NOMO-1 treated with DMSO at 0.1 percent for 48 hours (cell line): Measurements from ENCODE around the gene DYTN.
"Not testable (repeated sequence)": the region's sequence is repeated elsewhere in the genome, so short reads cannot be mapped to it uniquely, and the experiment has no call there.

Source experiments
- DNase-seq: peaks from one replicate; lab custom pipeline; 2025; ENCODE audit not compliant: unreplicated experiment; lab: John Stamatoyannopoulos, UW

Gene DYTN, protein sequence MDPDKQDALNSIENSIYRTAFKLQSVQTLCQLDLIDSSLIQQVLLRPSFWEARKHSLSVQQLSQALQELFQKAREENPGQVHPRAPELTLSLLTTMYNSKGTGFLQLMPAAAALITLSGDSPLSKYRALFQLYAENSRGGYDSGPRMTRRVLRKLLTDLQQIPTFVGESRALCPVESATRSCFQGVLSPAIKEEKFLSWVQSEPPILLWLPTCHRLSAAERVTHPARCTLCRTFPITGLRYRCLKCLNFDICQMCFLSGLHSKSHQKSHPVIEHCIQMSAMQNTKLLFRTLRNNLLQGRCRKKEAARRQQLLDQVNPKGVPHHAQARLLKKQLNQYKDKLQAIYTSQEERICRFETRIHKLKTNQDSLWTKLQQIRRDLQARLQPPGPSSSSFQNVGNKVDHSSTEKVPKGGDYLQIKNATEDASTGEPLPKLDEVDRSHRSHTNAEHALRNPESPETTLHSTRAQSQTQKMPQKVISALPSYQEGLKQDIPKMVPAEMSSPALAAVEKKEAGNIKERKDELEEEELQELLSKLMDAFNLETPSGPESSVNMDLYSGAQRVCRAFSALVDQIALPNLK

DNA sequence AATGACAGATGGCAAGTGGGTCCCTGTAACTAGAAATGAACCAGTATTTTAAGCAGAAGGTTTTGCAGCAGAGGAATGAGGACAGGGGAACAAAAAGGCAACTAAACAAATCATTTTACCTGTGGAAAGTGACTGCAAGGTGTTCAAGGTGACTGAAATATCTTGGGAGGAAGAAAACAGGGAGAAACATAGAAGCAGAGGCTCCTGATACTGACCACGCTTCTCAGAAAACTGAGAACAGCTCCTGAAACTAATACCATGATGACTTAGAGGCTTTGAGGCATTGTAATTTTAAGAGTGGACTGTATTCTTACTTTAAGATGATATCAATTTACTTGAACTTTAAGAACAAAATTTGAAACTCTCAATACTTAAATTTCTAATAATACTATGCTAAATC lies at the start of gene DYTN:
TSS of gene DYTN (minus strand) at position 101 of the 400 bp plus-strand sequence. CDS start 117 bp downstream, outside the sequence.
- DNase-seq, result no peak

DNA sequence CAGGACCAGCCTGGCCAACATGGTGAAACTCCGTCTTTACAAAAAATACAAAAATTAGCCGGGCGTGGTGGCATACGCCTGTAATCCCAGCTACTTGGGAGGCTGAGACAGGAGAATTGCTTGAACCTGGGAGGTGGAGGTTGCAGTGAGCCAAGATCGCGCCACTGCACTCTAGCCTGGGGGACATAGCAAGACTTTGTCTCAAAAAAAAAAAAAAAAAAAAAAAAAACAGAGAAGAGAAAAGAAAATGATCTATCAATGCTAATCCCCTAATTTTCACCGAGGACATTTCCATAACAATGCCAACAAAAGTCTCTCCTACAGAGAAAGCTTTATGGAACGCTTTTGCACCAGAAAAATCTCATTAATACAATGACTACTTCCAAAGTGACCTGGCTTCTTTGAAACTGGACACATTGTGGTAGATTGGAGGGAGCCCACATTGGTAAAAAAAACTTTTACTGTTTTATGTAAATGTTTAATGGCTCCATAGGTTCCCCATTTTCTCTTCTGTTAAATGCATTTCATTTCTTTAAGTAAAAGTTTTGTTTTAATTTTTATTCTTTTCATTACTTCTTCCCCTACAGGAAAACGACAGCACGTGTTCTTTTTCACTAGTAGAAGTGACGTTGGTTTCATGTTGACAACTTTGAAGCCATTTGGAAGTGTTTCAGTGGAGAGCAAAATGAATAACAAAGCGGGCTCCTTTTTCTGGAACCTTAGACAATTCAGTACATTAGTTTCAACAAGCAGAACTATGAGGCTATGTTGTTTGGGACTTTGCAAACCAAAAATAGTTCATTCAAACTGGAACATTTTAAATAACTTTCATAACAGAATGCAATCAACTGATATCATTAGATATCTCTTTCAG lies 48.1 kb upstream of the DYTN start:
- DNase-seq, result no peak

DNA sequence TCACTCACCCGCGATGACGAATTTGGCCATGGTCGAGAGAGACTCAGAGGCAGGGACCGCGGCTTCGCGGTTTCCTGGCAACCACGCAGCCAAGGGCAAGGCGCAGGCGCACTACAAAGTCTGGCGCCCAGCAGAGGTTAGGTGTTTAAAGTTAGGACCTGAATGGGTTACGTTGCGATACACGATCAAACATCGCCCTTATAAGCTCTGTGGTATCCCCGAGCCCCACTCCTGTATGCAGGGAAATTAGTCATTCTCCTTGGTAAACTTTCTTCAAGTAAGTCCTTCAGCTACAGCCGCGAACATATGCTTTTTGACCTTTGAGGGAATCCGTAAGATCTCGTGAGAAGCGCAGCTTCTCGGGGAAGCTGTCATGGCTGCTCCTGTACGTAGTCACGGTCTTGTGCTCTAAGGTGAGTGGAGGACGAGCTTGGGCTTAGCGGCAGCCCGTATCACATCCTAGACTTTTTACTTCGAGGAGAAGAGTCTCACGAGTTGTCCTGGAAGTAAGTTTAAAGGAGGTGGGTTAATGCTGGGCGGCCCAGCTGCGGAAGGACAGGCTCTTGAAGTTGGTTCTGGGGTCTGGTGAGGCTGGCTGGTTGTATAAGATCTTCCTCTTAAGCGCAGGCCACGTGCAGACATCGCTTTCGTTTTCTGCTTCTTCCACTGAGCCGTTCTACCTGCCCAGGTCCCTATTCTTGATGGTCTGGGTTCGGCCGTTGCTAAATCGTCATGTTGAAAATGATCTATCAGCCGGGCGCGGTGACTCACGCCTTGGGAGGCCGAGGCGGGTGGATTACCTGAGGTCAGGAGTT lies 47.3 kb upstream of the DYTN start, which contains the start of the genes FASTKD2 and MDH1B:
TSS of gene FASTKD2 (plus strand) at position 365 of the 815 bp plus-strand sequence. CDS start 1,088 bp downstream, outside the sequence.
TSS of gene MDH1B (minus strand) at position 87 of the 815 bp plus-strand sequence. CDS start at position 30, 57 bp downstream.
- DNase-seq, result peak; percentile 89

DNA sequence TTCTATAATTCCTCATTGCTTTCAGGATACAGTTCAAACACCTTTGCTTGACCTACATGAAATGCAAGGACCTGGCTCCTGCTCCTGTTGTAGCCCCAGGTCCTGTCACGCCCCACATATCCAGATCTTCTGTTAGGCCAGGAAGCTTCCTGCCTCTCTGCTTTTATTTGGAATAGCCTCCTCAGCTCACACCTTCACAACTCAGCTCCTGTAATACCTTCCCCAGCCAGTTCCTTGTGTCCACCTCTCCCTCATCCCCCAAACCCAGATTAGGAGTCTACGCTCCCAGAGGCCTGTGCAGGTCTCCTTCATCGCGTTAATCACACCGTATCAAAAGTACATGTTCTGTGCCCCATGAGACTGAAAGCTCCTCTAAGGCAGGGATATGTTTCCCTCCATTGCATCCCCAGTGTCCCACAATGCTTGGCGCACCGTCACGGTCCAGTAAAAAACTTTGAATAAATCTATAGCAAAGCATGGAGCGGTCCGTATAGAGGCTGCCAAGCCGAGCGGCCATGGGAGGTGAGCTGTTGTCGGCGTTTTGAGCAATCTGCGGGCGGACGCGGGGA lies 46.6 kb upstream of the DYTN start:
- no peak for DNase-seq

DNA sequence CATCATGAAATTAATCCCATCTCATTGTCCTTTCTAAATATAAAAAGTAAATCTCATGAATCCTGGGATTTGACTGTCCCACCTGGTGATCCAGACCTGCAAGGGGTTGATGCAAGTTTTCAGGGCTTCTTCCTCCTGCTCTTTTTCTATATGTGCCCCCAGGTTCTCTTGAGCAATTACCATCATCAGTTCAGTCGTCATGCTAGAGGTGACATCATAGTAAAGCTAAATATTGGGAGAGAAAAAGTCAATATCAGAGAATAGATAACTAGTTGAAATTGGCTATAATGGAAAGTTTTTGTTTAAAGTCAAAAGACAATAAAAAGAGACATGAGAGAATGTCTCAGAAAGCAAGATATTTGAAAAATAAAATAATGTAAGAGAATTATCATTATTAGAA lies 38.6 kb upstream of the DYTN start:
- DNase-seq, result no peak

DNA sequence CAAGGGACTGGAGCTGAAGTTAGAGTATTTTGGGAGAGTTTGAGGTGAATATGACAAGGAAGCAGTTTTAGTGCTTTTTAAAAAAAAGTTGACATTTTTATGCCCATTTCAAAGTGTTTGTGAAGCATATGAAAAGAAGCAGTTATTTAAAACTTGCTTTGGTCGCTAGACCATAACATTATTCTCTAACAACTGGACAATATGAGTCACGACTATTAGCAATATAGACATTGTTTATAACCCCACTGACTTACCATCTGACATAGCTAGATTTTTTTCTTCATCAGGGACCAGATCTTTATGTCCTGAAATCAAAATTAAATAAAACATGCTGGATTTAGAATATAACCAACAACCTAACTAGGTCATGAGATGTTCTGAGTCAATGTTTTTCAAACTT lies 22.6 kb upstream of the DYTN start:
- no peak for DNase-seq

DNA sequence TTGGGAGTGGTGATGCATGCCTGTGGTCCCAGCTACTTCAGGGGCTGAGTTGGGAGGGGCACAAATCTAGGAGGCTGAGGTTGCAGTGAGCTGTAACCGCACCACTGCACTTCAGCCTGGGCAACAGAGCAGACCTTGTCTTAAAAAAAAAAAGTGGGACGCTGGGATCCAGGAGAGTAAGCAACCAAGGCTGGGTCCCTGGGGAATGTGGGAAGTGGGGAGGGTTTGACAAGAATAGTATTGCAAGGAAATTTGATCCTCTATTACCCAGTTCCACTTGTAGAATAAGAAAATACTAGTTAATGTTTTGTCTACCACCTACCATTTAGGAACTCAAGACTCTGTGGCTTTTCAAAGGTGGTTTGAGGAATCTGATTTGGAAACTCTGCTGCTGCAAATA lies 21.1 kb upstream of the DYTN start:
- no peak for DNase-seq

DNA sequence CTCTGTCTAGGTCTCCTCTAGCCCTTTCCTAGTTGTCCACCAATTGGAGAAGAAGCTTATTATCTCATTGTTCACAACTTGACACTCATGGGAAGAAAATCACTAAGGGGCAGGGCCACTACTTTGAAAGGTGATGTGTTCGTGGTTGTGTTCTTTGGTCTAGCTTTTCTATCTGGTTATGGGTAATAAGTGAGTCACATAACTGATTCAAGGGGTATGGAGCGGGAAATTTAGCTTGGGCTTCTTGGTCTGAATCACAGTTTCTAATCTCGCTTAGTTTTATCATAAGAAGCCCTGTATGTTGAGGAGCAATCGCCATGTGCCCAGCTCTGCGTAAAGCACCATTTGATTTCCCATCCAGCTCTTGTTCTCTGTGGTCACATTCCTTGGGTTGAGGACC lies 18.7 kb upstream of the DYTN start:
- no peak for DNase-seq

DNA sequence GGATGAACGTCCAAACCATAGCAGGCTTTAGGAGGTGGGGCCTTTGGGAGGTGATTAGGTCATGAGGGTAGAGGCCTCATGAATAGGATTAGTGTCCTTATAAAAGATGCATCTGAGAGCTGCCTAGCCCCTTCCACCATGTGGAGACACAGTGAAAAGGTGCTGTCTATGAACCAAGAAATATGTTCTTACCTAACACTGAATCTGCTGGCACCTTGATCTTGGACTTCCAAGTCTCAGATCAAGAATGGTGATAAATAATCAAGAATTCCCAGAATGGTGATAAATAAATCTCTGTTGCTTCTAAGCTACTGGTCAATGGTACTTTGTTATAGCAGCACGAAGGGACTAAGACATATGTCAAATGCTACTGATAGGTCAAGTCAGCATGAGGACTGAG lies 15.1 kb upstream of the DYTN start:
- DNase-seq, result no peak

DNA sequence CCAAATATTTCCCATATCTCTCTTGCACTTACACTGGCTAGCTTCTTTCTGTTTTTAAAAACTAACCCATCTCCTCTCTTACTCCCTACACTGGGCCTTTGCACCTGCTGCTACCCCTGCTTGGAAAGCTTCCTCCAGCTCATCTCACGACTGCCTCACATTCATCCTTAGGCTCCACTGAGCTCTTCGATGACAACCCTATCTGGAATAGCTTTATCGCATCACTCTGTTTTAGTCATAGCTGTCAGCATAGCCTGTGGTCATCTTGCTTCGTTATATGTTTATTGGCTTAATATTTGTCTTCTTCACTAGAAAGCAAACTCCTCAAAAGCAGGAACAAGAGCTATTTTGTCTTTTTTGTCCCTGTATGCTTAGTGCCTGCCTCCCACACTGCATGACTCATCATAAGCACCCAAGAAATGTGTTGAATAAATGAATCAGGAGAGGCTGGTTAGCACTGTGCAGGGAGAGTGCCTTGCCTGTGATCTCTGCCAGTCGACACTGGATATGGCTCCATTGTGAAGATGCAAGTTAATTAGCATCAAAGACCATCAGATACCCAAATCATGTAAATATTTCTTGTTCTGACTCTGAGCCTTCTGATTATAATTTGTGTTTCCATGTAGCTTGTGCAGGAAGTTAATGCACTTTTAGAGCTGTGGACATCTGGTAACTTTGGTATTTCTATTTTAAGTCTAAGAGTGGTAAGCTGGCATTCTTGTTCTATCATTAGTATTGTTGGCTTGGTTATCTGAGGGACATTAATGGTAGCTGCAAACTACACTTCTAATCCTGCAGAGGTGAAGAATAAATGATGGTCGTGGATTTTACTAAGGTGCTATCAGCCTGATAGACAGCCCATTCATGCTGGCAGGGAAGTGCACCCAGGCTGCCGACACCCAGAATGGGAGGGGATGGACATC lies 10.3 kb upstream of the DYTN start:
- DNase-seq, result no peak

DNA sequence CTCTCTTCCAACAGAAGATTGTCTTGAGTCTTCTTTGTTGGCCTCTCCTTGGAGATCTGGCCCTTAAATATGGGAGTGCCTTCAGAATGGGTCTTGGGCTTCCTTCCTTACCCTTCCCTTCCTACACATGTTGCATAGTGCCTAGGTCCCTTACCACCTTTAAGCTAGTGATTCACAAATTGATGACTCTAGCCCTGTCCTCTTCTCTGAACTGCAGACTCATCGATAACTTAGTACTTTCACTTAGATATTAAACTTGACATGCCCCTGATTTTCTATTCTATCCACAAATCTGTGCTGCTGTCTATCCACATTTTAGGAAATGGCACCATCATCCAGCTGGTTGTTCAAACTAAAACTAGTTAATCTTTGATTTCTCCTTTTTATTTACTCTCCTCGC lies 9.1 kb upstream of the DYTN start:
- DNase-seq, result no peak

DNA sequence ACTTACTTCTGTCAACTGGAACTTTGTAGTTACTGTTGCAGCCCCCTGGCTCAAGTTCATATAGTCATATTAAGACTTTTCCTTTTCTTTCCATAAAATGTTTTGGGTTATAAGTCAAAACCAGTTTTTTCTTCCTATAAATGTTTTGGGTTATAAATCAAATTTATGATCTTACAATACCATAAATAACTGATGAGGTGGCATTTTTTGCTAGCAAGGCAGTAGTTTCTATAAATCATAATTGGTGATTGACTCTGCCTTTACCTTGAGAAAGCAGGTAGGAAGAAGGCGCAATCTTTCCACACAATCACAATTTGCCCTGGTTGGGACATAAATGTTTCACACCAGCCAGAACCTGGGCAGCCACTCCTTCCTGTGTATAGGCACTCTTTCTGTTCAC lies 5.1 kb upstream of the DYTN start:
- DNase-seq, result no peak

DNA sequence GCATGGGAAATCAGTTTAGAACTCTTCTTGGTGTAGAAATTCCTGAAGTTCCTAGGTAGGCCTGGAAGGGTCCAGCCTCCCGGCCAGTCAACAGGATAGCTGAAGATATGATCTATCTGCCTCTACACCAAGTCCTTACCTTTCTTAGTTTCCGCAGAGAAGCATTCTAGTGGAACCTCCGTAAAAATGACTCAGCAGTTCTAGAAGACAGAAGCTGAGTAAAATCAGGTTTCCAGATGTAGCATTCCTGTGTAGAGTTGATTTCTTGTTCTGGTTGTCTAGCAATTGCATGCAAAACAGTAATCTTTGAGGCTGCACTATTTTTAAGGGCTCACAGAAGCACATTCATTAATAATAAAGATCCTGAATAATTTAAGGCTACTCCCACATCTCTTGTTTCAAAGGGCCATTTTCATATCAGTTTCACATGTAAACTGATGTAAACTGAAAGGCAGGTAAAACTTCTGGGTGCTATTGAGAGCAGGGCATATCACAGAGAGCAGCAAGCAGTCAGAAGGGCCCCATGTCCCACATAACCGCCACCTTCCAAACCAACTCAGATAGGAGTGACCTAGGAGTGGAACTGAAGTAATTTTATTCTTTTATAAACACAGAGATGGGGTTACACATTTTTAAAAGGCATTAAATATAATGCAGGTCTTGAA lies 3.2 kb upstream of the DYTN start:
- no peak for DNase-seq

DNA sequence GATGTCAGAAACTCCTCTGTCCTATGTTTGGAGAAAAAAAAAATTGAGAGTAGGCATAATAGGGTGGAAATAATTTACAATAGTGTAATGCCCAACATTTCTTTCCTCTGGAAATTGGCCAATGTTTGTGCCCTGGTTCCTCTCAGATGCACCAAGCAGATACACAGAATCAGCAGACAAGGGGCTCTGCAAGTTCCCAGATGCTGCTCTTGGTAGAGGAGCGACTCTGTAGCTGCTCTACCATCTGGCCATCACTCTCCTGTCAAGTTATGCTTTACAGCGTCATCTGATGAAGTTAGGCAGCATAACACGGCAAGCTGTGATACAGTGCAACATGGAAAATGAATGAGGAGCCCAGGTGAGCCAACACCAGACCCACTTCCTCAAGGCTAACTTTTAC lies 1.6 kb downstream of the DYTN start:
- DNase-seq, result no peak

DNA sequence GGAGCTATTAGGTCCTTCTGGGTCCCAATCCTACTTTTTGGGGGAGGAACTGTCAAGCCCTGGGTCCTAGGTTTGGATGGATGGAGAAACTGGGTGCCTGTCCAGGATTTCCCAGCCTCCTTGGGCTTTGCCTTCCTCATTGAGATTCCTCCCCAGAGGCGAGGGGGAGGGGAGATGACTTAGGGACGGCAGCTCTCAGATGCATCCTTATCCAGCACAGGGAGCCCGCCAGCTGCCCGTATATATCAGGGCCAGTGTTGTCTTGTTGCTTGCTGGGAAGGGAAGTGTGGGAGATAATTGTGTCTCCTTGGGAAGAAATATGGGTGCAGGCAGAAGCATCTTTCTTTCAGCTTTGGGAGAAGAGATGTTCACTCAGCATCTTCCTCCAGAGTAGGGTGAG lies 3.0 kb downstream of the DYTN start:
- not testable (repeated sequence) for DNase-seq

DNA sequence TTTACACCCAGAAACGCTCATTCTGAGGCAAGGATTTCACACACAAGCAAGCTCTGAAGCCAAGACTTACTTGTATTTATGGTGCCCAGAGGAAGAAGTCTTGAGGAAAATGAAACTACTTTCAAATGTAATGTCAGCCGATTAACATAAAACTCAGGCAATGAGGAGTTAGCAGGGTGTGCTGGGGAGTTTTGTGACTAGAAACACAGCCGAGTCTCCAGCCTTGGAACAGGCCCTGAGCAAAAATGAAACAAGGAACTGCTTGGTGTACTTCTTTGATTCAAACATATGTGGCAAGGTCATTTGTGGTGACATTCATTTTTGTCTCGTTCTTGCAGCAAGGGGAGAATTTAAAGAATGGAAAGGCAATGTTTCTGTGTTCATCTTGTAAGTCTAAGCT lies 4.5 kb downstream of the DYTN start:
- DNase-seq, result peak; percentile 63

DNA sequence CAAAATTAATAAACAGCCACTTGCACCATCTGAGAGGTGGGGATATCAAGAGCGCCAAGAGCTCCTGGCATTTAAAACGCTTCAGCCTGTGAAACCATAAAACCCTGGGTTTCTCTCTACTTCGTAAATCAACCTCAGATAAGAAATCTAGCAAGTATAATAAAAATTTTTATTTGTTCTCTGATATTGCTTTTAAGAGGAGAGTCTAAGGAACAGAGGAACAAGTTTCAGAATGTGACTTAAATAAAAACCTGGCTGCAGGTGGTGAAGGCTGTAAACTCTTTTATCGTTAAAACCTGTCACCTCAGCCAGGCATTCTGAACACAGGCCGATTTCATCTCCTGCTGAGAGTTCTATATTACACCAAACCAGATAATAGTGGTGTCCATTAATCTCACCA lies 9.9 kb downstream of the DYTN start:
- no peak for DNase-seq

DNA sequence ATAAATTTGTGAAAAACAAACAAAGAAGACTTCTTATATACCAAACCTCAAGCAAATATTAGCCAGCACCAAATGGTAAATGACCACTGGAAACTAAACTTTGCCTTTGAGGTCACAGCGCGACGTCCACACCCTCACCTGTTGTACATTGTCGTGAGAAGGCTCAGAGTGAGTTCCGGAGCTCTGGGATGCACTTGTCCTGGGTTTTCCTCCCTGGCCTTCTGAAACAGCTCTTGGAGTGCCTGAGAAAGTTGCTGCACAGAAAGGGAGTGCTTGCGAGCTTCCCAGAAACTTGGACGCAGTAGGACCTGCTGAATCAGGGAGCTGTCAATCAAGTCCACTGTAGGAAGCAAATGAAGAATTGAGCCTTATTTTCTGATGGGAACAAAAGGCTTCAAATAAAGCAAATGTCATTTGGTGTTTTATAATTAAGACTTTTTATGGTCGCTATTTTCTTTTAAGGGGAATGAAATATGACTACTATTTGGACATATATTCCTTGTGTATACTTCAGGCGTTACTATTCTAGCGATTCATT lies 11.0 kb downstream of the DYTN start:
- no peak for DNase-seq
